OCI-LY3 (cell line): ENCODE measurements around the gene SLC12A7.

Experiments used
- CTCF ChIP-seq: fragments of 200-600, 300-600 bp; sonication (generic); IDR thresholded peaks from 2 replicates; pipeline ENCODE4 v1.5.1; 2014; ENCODE audit warnings: antibody characterized with exemption, low read length, low read depth
- EZH2phosphoT487 ChIP-seq: fragments of 200-600 bp; shearing (Covaris generic); IDR thresholded peaks from 2 replicates; pipeline ENCODE4 v1.6.1; 2018; ENCODE audit warnings: antibody characterized with exemption, mixed run types, low read depth

GRCh38 chr5:1086871-1087270, 25.0 kb downstream of the SLC12A7 start:
- no peak for TF ChIP-seq CTCF
- TF ChIP-seq EZH2phosphoT487, result no peak
